NT2/D1 (cell line): ENCODE results near the gene STX2.

Experiments used
- SUZ12 ChIP-seq: IDR thresholded peaks from 2 replicates; pipeline ENCODE4 v1.6.1; 2011; ENCODE audit not compliant: insufficient read length, insufficient read depth; ENCODE audit errors: extremely low read depth
- YY1 ChIP-seq: IDR thresholded peaks from 2 replicates; pipeline ENCODE4 v1.6.1; 2011; ENCODE audit not compliant: insufficient read length, insufficient read depth

DNA sequence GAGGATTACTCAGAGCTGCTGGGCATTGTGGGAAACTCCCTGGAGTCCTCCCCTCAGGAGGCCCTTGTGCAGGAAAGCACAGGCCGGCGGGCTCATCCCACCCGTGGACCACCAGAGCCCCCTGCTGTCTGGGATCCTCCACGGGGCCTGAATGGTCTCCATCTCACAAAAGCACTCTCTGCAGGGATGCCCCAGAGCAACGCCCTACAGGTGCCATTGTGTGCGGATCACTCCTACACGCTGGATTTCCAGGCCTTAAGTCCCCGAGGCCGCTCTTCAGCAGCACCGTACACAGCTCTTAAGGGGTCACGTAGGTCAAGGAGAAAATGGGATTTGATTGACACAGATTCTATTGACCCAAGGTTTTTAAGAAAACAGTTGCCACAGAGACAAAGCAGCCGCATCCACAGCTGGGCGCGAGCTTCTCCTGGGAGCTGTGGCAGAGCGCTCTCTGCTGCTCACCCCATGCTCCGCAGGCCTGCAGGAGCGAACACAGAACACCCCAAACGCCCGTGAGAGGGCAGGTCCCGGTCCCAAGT, 86.3 kb downstream of the STX2 start:
- TF ChIP-seq YY1 (no peak), SUZ12 (no peak)
